WTC11 (cell line): ENCODE data around the gene THSD4. TPM values are rescaled to one million over a fixed set of nuclear protein-coding genes. Genes with fewer than 3 reads are reported as not detected.

Source experiments
- ATAC-seq: fragments of 200-7000 bp; cut with Tn5 transposase; 2 replicates; pipeline ENCODE4 v1.10.0; 2021; ENCODE audit warnings: mild to moderate bottlenecking, moderate library complexity
- CTCF ChIA-PET: fragments of 300-600 bp; sonication (Branson Sonifier 250); formaldehyde crosslinking; loops from one replicate; lab custom pipeline; 2021; ENCODE audit warnings: antibody characterized with exemption; lab: Charles Lee
- POLR2A ChIA-PET: fragments of 350-600 bp; sonication (Branson Sonifier 250); formaldehyde crosslinking; loops from one replicate; lab custom pipeline; 2021; ENCODE audit warnings: antibody characterized with exemption; lab: Charles Lee
- DNase-seq: peaks from one replicate; pipeline ENCODE4 v3.0.0; 2021; ENCODE audit warnings: low spot score
- H3K27ac Mint-ChIP-seq: 2 replicates; pipeline ENCODE4 v1.8.0; 2021; ENCODE audit warnings: mixed read lengths
- H3K27me3 Mint-ChIP-seq: 2 replicates; pipeline ENCODE4 v1.8.0; 2021; ENCODE audit warnings: low read depth, mild to moderate bottlenecking, moderate library complexity, mixed read lengths
- H3K36me3 Mint-ChIP-seq: 2 replicates; pipeline ENCODE4 v1.8.0; 2021; ENCODE audit warnings: mixed read lengths
- H3K4me1 Mint-ChIP-seq: 2 replicates; pipeline ENCODE4 v1.8.0; 2022; ENCODE audit warnings: mixed read lengths
- H3K4me3 Mint-ChIP-seq: 2 replicates; pipeline ENCODE4 v1.8.0; 2021; ENCODE audit warnings: mild to moderate bottlenecking, moderate library complexity, mixed read lengths
- H3K9me3 Mint-ChIP-seq: 2 replicates; pipeline ENCODE4 v1.8.0; 2021; ENCODE audit warnings: mixed read lengths
- CBFB ChIP-seq: sonication (generic); formaldehyde crosslinking; IDR thresholded peaks from 2 replicates; pipeline ENCODE4 v1.8.1; 2022; ENCODE audit warnings: mild to moderate bottlenecking, low read depth, missing genetic modification reagents
- CREM ChIP-seq: sonication (generic); formaldehyde crosslinking; IDR thresholded peaks from 2 replicates; pipeline ENCODE4 v1.8.1; 2022; ENCODE audit warnings: mild to moderate bottlenecking, missing genetic modification reagents, moderate library complexity
- NR1H2 ChIP-seq: sonication (generic); formaldehyde crosslinking; IDR thresholded peaks from 2 replicates; pipeline ENCODE4 v1.9.0; 2021; ENCODE audit warnings: mild to moderate bottlenecking, moderate library complexity, missing genetic modification reagents
- SOX15 ChIP-seq: fragments of 250-450 bp; sonication (Bioruptor Pico); IDR thresholded peaks from 2 replicates; pipeline ENCODE4 v1.9.0; 2021; ENCODE audit warnings: mild to moderate bottlenecking
- SP1 ChIP-seq: sonication (generic); formaldehyde crosslinking; conservative IDR thresholded peaks from 2 replicates; pipeline ENCODE4 v1.8.1; 2022; ENCODE audit warnings: missing genetic modification reagents
- ZNF219 ChIP-seq: sonication (generic); formaldehyde crosslinking; IDR thresholded peaks from 2 replicates; pipeline ENCODE4 v1.8.0; 2023; ENCODE audit warnings: missing genetic modification reagents, mild to moderate bottlenecking, borderline replicate concordance
- total RNA-seq: library from RNA; stranded (reverse); gene quantifications from 3 replicates; pipeline ENCODE4 v1.2.3, GENCODE V29; 2021
- TF ChIP-seq, protein P1 (sequence below): sonication (generic); formaldehyde crosslinking; IDR thresholded peaks from 2 replicates; pipeline ENCODE4 v1.8.1; 2023; ENCODE audit warnings: mild to moderate bottlenecking, missing genetic modification reagents, borderline replicate concordance
- TF ChIP-seq, protein P2 (sequence below): sonication (generic); formaldehyde crosslinking; IDR thresholded peaks from 2 replicates; pipeline ENCODE4 v1.8.1; 2023; ENCODE audit warnings: mild to moderate bottlenecking, missing genetic modification reagents
- TF ChIP-seq, protein P3 (sequence below): sonication (generic); formaldehyde crosslinking; IDR thresholded peaks from 2 replicates; pipeline ENCODE4 v1.8.1; 2022; ENCODE audit warnings: low read depth, missing genetic modification reagents, borderline replicate concordance
- TF ChIP-seq, protein P4 (sequence below): fragments of 250-450 bp; sonication (Bioruptor Pico); IDR thresholded peaks from 2 replicates; pipeline ENCODE4 v1.9.0; 2021; ENCODE audit warnings: mild to moderate bottlenecking, borderline replicate concordance
- TF ChIP-seq, protein P5 (sequence below): sonication (generic); formaldehyde crosslinking; IDR thresholded peaks from 2 replicates; pipeline ENCODE4 v1.8.1; 2023; ENCODE audit warnings: mild to moderate bottlenecking, missing genetic modification reagents
- TF ChIP-seq, protein P6 (sequence below): sonication (generic); formaldehyde crosslinking; IDR thresholded peaks from 2 replicates; pipeline ENCODE4 v1.8.0; 2022; ENCODE audit warnings: mild to moderate bottlenecking, missing genetic modification reagents
- TF ChIP-seq, protein P7 (sequence below): sonication (generic); formaldehyde crosslinking; IDR thresholded peaks from 2 replicates; pipeline ENCODE4 v1.8.1; 2022; ENCODE audit warnings: mild to moderate bottlenecking, missing genetic modification reagents, moderate library complexity, borderline replicate concordance

THSD4 gene
- total RNA-seq, 1 experiment from 2014 or later, result 7.8 TPM

DNA sequence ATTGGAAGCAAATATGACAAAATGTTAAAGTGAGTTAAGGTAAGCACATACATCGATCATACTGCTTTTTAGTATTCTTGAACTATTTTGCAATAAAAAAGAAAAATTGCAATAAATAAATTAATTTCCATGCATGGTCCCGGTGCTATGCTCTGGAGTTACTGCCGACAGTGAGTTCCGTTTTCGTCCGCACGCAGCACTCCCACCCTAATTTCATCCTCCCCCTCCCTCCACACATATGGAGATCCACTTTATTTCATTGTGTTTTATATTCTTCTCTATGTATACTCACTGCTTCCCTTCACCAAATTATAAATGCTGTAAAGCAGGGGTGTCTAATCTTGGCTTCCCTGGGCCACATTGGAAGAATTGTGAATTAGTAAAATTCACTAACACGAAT lies 247.3 kb downstream of the THSD4 start:
- ChIA-PET POLR2A (interaction anchor here (0.6 to 1.3 kb wide), 2 partner anchors 14 to 368 kb away, joined by 3 to 4 read pairs; no protein-coding TSS in a partner anchor), CTCF (interaction anchor here (0.6 kb wide), 1 partner anchor 214 kb away, joined by 3 read pairs; no protein-coding TSS in a partner anchor)
- H3K4me3 Mint-ChIP-seq, result no peak overlapping the region
- no peak for DNase-seq
- H3K27me3 Mint-ChIP-seq, result peaks cover 4% of the 10 kb centered on the region; the same call in 1 of the 2 replicates
- no peak for ATAC-seq
- H3K36me3 Mint-ChIP-seq, result 0 out of 2 replicates have a peak, but pooled peaks cover 3% of the 10 kb centered on the region
- peaks cover 6% of the 10 kb centered on the region; the same call in 1 of the 2 replicates for H3K9me3 Mint-ChIP-seq
- H3K27ac Mint-ChIP-seq, result peak overlapping the region; percentile 26; the same call in 1 of the 2 replicates
- peaks cover 47% of the 10 kb centered on the region for H3K4me1 Mint-ChIP-seq
- TF ChIP-seq, protein P1, sequence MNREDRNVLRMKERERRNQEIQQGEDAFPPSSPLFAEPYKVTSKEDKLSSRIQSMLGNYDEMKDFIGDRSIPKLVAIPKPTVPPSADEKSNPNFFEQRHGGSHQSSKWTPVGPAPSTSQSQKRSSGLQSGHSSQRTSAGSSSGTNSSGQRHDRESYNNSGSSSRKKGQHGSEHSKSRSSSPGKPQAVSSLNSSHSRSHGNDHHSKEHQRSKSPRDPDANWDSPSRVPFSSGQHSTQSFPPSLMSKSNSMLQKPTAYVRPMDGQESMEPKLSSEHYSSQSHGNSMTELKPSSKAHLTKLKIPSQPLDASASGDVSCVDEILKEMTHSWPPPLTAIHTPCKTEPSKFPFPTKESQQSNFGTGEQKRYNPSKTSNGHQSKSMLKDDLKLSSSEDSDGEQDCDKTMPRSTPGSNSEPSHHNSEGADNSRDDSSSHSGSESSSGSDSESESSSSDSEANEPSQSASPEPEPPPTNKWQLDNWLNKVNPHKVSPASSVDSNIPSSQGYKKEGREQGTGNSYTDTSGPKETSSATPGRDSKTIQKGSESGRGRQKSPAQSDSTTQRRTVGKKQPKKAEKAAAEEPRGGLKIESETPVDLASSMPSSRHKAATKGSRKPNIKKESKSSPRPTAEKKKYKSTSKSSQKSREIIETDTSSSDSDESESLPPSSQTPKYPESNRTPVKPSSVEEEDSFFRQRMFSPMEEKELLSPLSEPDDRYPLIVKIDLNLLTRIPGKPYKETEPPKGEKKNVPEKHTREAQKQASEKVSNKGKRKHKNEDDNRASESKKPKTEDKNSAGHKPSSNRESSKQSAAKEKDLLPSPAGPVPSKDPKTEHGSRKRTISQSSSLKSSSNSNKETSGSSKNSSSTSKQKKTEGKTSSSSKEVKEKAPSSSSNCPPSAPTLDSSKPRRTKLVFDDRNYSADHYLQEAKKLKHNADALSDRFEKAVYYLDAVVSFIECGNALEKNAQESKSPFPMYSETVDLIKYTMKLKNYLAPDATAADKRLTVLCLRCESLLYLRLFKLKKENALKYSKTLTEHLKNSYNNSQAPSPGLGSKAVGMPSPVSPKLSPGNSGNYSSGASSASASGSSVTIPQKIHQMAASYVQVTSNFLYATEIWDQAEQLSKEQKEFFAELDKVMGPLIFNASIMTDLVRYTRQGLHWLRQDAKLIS, result no peak
- TF ChIP-seq, protein P2, sequence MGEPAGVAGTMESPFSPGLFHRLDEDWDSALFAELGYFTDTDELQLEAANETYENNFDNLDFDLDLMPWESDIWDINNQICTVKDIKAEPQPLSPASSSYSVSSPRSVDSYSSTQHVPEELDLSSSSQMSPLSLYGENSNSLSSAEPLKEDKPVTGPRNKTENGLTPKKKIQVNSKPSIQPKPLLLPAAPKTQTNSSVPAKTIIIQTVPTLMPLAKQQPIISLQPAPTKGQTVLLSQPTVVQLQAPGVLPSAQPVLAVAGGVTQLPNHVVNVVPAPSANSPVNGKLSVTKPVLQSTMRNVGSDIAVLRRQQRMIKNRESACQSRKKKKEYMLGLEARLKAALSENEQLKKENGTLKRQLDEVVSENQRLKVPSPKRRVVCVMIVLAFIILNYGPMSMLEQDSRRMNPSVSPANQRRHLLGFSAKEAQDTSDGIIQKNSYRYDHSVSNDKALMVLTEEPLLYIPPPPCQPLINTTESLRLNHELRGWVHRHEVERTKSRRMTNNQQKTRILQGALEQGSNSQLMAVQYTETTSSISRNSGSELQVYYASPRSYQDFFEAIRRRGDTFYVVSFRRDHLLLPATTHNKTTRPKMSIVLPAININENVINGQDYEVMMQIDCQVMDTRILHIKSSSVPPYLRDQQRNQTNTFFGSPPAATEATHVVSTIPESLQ, result no peak
- TF ChIP-seq SOX15 (CRISPR knock-in tag) (no peak), NR1H2 (no peak), CREM (CRISPR knock-in tag) (no peak), SP1 (CRISPR knock-in tag) (no peak)
- TF ChIP-seq, protein P3, sequence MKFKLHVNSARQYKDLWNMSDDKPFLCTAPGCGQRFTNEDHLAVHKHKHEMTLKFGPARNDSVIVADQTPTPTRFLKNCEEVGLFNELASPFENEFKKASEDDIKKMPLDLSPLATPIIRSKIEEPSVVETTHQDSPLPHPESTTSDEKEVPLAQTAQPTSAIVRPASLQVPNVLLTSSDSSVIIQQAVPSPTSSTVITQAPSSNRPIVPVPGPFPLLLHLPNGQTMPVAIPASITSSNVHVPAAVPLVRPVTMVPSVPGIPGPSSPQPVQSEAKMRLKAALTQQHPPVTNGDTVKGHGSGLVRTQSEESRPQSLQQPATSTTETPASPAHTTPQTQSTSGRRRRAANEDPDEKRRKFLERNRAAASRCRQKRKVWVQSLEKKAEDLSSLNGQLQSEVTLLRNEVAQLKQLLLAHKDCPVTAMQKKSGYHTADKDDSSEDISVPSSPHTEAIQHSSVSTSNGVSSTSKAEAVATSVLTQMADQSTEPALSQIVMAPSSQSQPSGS (CRISPR knock-in tag), result no peak
- TF ChIP-seq, protein P4, sequence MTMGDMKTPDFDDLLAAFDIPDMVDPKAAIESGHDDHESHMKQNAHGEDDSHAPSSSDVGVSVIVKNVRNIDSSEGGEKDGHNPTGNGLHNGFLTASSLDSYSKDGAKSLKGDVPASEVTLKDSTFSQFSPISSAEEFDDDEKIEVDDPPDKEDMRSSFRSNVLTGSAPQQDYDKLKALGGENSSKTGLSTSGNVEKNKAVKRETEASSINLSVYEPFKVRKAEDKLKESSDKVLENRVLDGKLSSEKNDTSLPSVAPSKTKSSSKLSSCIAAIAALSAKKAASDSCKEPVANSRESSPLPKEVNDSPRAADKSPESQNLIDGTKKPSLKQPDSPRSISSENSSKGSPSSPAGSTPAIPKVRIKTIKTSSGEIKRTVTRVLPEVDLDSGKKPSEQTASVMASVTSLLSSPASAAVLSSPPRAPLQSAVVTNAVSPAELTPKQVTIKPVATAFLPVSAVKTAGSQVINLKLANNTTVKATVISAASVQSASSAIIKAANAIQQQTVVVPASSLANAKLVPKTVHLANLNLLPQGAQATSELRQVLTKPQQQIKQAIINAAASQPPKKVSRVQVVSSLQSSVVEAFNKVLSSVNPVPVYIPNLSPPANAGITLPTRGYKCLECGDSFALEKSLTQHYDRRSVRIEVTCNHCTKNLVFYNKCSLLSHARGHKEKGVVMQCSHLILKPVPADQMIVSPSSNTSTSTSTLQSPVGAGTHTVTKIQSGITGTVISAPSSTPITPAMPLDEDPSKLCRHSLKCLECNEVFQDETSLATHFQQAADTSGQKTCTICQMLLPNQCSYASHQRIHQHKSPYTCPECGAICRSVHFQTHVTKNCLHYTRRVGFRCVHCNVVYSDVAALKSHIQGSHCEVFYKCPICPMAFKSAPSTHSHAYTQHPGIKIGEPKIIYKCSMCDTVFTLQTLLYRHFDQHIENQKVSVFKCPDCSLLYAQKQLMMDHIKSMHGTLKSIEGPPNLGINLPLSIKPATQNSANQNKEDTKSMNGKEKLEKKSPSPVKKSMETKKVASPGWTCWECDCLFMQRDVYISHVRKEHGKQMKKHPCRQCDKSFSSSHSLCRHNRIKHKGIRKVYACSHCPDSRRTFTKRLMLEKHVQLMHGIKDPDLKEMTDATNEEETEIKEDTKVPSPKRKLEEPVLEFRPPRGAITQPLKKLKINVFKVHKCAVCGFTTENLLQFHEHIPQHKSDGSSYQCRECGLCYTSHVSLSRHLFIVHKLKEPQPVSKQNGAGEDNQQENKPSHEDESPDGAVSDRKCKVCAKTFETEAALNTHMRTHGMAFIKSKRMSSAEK (CRISPR knock-in tag), result no peak

DNA sequence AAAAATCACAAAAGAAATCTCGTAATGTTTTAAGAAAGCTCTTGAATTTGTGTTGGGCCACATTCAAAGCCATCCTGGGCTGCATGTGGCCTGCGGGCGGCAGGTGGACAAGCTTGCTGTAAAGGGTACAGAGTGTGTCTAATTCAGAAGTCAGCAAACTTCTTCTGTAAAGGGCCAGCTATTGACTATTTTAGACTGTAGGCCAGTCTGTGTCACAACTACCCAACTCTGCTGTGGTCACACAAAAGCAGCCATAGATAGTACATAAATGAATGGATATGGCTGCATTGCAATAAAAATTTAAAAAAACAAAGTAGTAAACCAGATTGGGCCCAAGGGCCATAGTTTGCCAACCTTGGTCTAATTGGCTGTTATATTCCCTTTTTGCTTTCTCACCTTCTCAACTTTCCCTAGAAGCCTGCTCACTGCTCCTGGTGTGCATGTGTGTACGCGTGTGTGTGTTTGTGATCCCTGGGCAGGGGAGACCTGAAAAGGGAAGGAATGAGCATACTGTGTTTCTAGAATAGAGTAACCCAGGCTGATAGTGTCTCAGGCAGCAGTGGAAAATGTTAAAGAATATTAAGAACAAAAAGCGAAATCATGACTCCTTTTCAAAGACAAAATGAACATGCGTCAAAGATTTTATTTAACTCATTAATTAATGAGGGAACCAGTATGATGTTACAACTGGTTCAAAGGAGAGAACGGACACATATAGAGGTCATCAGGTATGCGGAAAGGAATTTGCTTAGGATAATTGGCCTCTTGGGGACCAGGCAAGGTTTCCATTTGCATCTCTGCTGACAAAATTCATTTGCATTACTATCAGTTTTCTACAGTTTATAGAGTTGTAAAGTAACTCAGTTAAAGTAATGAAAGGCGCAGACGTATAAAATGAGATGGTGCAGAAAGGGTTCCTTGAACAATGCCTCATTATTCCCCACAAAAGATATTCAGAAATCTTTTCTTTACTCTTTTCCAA lies 248.0 kb downstream of the THSD4 start:
- Mint-ChIP-seq H3K9me3 (peaks cover 6% of the 10 kb centered on the region; the same call in 1 of the 2 replicates), H3K27me3 (peaks cover 4% of the 10 kb centered on the region; the same call in 1 of the 2 replicates), H3K27ac (peak overlapping the region; percentile 88), H3K4me3 (peak overlapping the region; percentile 41), H3K36me3 (0 out of 2 replicates have a peak, but pooled peaks cover 4% of the 10 kb centered on the region), H3K4me1 (peaks cover 47% of the 10 kb centered on the region)
- CTCF ChIA-PET, result interaction anchor here (0.6 kb wide), 1 partner anchor 215 kb away, joined by 3 read pairs; no protein-coding TSS in a partner anchor
- POLR2A ChIA-PET, result interaction anchor here (0.6 to 1.3 kb wide), 2 partner anchors 15 to 368 kb away, joined by 3 to 4 read pairs; no protein-coding TSS in a partner anchor
- TF ChIP-seq, protein P5, sequence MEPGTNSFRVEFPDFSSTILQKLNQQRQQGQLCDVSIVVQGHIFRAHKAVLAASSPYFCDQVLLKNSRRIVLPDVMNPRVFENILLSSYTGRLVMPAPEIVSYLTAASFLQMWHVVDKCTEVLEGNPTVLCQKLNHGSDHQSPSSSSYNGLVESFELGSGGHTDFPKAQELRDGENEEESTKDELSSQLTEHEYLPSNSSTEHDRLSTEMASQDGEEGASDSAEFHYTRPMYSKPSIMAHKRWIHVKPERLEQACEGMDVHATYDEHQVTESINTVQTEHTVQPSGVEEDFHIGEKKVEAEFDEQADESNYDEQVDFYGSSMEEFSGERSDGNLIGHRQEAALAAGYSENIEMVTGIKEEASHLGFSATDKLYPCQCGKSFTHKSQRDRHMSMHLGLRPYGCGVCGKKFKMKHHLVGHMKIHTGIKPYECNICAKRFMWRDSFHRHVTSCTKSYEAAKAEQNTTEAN (CRISPR knock-in tag), result peak; percentile 72; the same call in 1 of the 2 replicates
- TF ChIP-seq CBFB (CRISPR knock-in tag) (no peak), ZNF219 (no peak)
- TF ChIP-seq, protein P6, sequence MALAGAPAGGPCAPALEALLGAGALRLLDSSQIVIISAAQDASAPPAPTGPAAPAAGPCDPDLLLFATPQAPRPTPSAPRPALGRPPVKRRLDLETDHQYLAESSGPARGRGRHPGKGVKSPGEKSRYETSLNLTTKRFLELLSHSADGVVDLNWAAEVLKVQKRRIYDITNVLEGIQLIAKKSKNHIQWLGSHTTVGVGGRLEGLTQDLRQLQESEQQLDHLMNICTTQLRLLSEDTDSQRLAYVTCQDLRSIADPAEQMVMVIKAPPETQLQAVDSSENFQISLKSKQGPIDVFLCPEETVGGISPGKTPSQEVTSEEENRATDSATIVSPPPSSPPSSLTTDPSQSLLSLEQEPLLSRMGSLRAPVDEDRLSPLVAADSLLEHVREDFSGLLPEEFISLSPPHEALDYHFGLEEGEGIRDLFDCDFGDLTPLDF (CRISPR knock-in tag), result no peak
- TF ChIP-seq, protein P7, sequence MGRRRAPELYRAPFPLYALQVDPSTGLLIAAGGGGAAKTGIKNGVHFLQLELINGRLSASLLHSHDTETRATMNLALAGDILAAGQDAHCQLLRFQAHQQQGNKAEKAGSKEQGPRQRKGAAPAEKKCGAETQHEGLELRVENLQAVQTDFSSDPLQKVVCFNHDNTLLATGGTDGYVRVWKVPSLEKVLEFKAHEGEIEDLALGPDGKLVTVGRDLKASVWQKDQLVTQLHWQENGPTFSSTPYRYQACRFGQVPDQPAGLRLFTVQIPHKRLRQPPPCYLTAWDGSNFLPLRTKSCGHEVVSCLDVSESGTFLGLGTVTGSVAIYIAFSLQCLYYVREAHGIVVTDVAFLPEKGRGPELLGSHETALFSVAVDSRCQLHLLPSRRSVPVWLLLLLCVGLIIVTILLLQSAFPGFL, result no peak
- peak; percentile 82 for ATAC-seq
- no peak for DNase-seq
